Ishikawa (cell line): ENCODE results near the gene ING3.

Source experiments
- CEBPB ChIP-seq: IDR thresholded peaks from 2 replicates; pipeline ENCODE4 v1.6.1; 2012
- CREB1 ChIP-seq: IDR thresholded peaks from 2 replicates; pipeline ENCODE4 v1.6.1; 2012; ENCODE audit warnings: low read depth
- EGR1 ChIP-seq: IDR thresholded peaks from 2 replicates; pipeline ENCODE4 v1.6.1; 2012
- EP300 ChIP-seq: IDR thresholded peaks from 2 replicates; pipeline ENCODE4 v1.6.1; 2012; ENCODE audit warnings: borderline replicate concordance
- FOXM1 ChIP-seq: IDR thresholded peaks from 2 replicates; pipeline ENCODE4 v1.6.1; 2012; ENCODE audit warnings: low read depth, borderline replicate concordance
- MAX ChIP-seq: IDR thresholded peaks from 2 replicates; pipeline ENCODE4 v1.6.1; 2012
- NFIC ChIP-seq: IDR thresholded peaks from 2 replicates; pipeline ENCODE4 v1.6.1; 2012
- RAD21 ChIP-seq: IDR thresholded peaks from 2 replicates; pipeline ENCODE4 v1.6.1; 2012; ENCODE audit warnings: low read depth
- TAF1 ChIP-seq: IDR thresholded peaks from 2 replicates; pipeline ENCODE4 v1.6.1; 2012; ENCODE audit warnings: low read depth, mild to moderate bottlenecking
- TCF12 ChIP-seq: IDR thresholded peaks from 2 replicates; pipeline ENCODE4 v1.6.1; 2012; ENCODE audit warnings: low read depth
- TEAD4 ChIP-seq: IDR thresholded peaks from 2 replicates; pipeline ENCODE4 v1.6.1; 2012
- USF1 ChIP-seq: IDR thresholded peaks from 2 replicates; pipeline ENCODE4 v1.6.1; 2012
- YY1 ChIP-seq: IDR thresholded peaks from 2 replicates; pipeline ENCODE4 v1.6.1; 2012; ENCODE audit warnings: low read depth
- ZBTB7A ChIP-seq: IDR thresholded peaks from 2 replicates; pipeline ENCODE4 v1.6.1; 2012; ENCODE audit warnings: low read depth
- TF ChIP-seq, protein P1 (sequence below): IDR thresholded peaks from 2 replicates; pipeline ENCODE4 v1.6.1; 2012; ENCODE audit warnings: low read depth, mild to moderate bottlenecking

Gene ING3

GRCh38 chr7:121026159-121026558, 75.6 kb downstream of the ING3 start:
- TF ChIP-seq EGR1: no peak
- TF ChIP-seq TCF12: no peak
- TF ChIP-seq EP300: no peak
- no peak for TF ChIP-seq YY1
- no peak for TF ChIP-seq USF1
- TF ChIP-seq RAD21: no peak
- no peak for TF ChIP-seq ZBTB7A
- no peak for TF ChIP-seq MAX
- no peak for TF ChIP-seq TAF1
- no peak for TF ChIP-seq FOXM1
- TF ChIP-seq, protein P1, sequence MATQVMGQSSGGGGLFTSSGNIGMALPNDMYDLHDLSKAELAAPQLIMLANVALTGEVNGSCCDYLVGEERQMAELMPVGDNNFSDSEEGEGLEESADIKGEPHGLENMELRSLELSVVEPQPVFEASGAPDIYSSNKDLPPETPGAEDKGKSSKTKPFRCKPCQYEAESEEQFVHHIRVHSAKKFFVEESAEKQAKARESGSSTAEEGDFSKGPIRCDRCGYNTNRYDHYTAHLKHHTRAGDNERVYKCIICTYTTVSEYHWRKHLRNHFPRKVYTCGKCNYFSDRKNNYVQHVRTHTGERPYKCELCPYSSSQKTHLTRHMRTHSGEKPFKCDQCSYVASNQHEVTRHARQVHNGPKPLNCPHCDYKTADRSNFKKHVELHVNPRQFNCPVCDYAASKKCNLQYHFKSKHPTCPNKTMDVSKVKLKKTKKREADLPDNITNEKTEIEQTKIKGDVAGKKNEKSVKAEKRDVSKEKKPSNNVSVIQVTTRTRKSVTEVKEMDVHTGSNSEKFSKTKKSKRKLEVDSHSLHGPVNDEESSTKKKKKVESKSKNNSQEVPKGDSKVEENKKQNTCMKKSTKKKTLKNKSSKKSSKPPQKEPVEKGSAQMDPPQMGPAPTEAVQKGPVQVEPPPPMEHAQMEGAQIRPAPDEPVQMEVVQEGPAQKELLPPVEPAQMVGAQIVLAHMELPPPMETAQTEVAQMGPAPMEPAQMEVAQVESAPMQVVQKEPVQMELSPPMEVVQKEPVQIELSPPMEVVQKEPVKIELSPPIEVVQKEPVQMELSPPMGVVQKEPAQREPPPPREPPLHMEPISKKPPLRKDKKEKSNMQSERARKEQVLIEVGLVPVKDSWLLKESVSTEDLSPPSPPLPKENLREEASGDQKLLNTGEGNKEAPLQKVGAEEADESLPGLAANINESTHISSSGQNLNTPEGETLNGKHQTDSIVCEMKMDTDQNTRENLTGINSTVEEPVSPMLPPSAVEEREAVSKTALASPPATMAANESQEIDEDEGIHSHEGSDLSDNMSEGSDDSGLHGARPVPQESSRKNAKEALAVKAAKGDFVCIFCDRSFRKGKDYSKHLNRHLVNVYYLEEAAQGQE: no peak
- TF ChIP-seq NFIC: no peak
- TF ChIP-seq TEAD4: no peak
- TF ChIP-seq CEBPB: no peak
- no peak for TF ChIP-seq CREB1

DNA sequence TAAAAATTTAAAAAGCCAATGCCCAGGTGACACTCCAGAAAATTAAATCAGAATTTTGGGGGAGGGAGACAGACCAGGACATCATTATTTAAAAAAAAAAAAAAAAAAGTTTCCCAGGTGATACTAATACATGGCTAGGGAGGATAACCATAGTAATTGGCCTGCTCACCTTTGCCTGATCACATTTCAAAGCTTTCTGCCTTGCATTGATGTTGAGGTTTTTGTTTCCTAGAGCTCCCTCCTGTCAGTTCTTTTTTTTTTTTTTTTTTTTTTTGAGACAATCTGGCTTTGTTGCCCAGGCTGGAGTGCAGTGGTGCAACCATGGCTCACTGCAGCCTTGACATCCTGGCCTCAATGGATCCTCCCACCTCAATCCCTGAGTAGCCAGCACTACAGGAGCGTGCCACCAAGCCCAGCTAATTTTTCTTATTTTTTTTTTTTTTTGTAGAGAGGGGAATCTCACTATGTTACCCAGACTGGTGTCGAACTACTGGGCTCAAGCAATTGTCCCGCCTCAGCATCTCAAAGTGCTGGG, 76.1 kb downstream of the ING3 start:
- TF ChIP-seq NFIC (no peak), EP300 (no peak), CEBPB (no peak), TEAD4 (no peak), FOXM1 (no peak), EGR1 (no peak), ZBTB7A (no peak), YY1 (no peak), RAD21 (no peak), CREB1 (no peak), MAX (no peak)
- TF ChIP-seq, protein P1: no peak
